H9 (cell line): ENCODE measurements around the gene UBE2J1. TPM values are rescaled to one million over a fixed set of nuclear protein-coding genes. Genes with fewer than 3 reads are reported as not detected.

Experiments used
- DNase-seq: peaks from one replicate; pipeline ENCODE4 v3.0.0-alpha.2; 2017
- H2AFZ ChIP-seq: one replicate; pipeline ENCODE4 v1.6.1; 2013; ENCODE audit warnings: mild to moderate bottlenecking, low read length, control low read depth, moderate library complexity
- H2AK5ac ChIP-seq: 2 replicates; pipeline ENCODE4 v1.6.1; 2013; ENCODE audit warnings: low read length, control low read depth, mixed read lengths; ENCODE audit not compliant: insufficient read length
- H2BK120ac ChIP-seq: one replicate; pipeline ENCODE4 v1.6.1; 2013; ENCODE audit warnings: low read depth, mild to moderate bottlenecking, low read length, control low read depth, inconsistent platforms; ENCODE audit not compliant: poor library complexity, severe bottlenecking
- H2BK12ac ChIP-seq: 2 replicates; pipeline ENCODE4 v1.6.1; 2013; ENCODE audit warnings: low read length, control low read depth, mixed read lengths, low read depth; ENCODE audit not compliant: insufficient read length
- H2BK15ac ChIP-seq: 2 replicates; pipeline ENCODE4 v1.6.1; 2013; ENCODE audit warnings: low read depth, low read length, control low read depth
- H2BK20ac ChIP-seq: one replicate; pipeline ENCODE4 v1.6.1; 2013; ENCODE audit warnings: low read depth, mild to moderate bottlenecking, low read length, control low read depth, inconsistent platforms; ENCODE audit not compliant: poor library complexity, severe bottlenecking
- H2BK5ac ChIP-seq: 2 replicates; pipeline ENCODE4 v1.6.1; 2013; ENCODE audit warnings: low read length, control low read depth, mixed read lengths; ENCODE audit not compliant: insufficient read length
- H3K14ac ChIP-seq: 2 replicates; pipeline ENCODE4 v1.6.1; 2013; ENCODE audit warnings: low read length, control low read depth; ENCODE audit not compliant: insufficient read depth
- H3K18ac ChIP-seq: 2 replicates; pipeline ENCODE4 v1.6.1; 2013; ENCODE audit warnings: low read depth, mild to moderate bottlenecking, mixed read lengths, low read length, control low read depth; ENCODE audit not compliant: insufficient read length
- H3K23ac ChIP-seq: 2 replicates; pipeline ENCODE4 v1.6.1; 2013; ENCODE audit warnings: low read length, control low read depth, mixed read lengths, low read depth; ENCODE audit not compliant: insufficient read length
- H3K23me2 ChIP-seq: 2 replicates; pipeline ENCODE4 v1.6.1; 2013; ENCODE audit warnings: low read depth, mild to moderate bottlenecking, mixed read lengths, low read length, control low read depth; ENCODE audit not compliant: insufficient read length, poor library complexity, severe bottlenecking
- H3K27ac ChIP-seq: 2 replicates; pipeline ENCODE4 v1.5.1; 2013; ENCODE audit warnings: low read length, control low read depth, mixed read lengths, low read depth; ENCODE audit not compliant: insufficient read length
- H3K27me3 ChIP-seq: 2 replicates; pipeline ENCODE4 v1.6.1; 2013; ENCODE audit warnings: low read length, control low read depth, inconsistent platforms; ENCODE audit not compliant: insufficient read depth
- H3K4ac ChIP-seq: 2 replicates; pipeline ENCODE4 v1.6.1; 2013; ENCODE audit warnings: low read depth, mild to moderate bottlenecking, control low read depth, inconsistent platforms, low read length, moderate library complexity
- H3K4me1 ChIP-seq: 2 replicates; pipeline ENCODE4 v1.6.1; 2013; ENCODE audit warnings: low read length, control low read depth, inconsistent platforms; ENCODE audit not compliant: insufficient read depth
- H3K4me2 ChIP-seq: 2 replicates; pipeline ENCODE4 v1.6.1; 2013; ENCODE audit warnings: low read length, control low read depth, mixed read lengths; ENCODE audit not compliant: insufficient read length, insufficient read depth
- H3K56ac ChIP-seq: 2 replicates; pipeline ENCODE4 v1.6.1; 2013; ENCODE audit warnings: low read depth, mild to moderate bottlenecking, mixed read lengths, low read length, control low read depth; ENCODE audit not compliant: insufficient read length
- H3K79me1 ChIP-seq: 2 replicates; pipeline ENCODE4 v1.6.1; 2013; ENCODE audit warnings: low read depth, mild to moderate bottlenecking, moderate library complexity, low read length, control low read depth, inconsistent platforms; ENCODE audit not compliant: insufficient read depth, poor library complexity, severe bottlenecking
- H3K79me2 ChIP-seq: 2 replicates; pipeline ENCODE4 v1.6.1; 2013; ENCODE audit warnings: low read length, control low read depth, inconsistent platforms; ENCODE audit not compliant: insufficient read depth
- H3K9ac ChIP-seq: 2 replicates; pipeline ENCODE4 v1.6.1; 2013; ENCODE audit warnings: low read length, control low read depth, mixed read lengths; ENCODE audit not compliant: insufficient read length; ENCODE audit errors: extremely low read depth
- H3K9me3 ChIP-seq: one replicate; pipeline ENCODE4 v1.6.1; 2013; ENCODE audit warnings: low read depth, low read length, inconsistent platforms; ENCODE audit not compliant: control insufficient read depth
- H3T11ph ChIP-seq: one replicate; pipeline ENCODE4 v1.6.1; 2013; ENCODE audit warnings: mild to moderate bottlenecking, low read length, control low read depth, inconsistent platforms
- H4K20me1 ChIP-seq: one replicate; pipeline ENCODE4 v1.6.1; 2013; ENCODE audit not compliant: control insufficient read depth, insufficient read length, insufficient read depth
- H4K5ac ChIP-seq: 2 replicates; pipeline ENCODE4 v1.6.1; 2013; ENCODE audit warnings: low read depth, mild to moderate bottlenecking, mixed read lengths, low read length, control low read depth; ENCODE audit not compliant: insufficient read length
- H4K8ac ChIP-seq: replicated peaks from 2 replicates; pipeline ENCODE4 v1.6.1; 2013; ENCODE audit warnings: low read length, control low read depth, mixed read lengths, low read depth; ENCODE audit not compliant: insufficient read length
- H4K91ac ChIP-seq: 2 replicates; pipeline ENCODE4 v1.6.1; 2013; ENCODE audit warnings: low read depth, mild to moderate bottlenecking, moderate library complexity, mixed read lengths, low read length, control low read depth; ENCODE audit not compliant: insufficient read length
- H3K27ac Mint-ChIP-seq, 3 experiments: 2 replicates in 2 of 3; 3 replicates in 1 of 3; pipeline ENCODE4 v1.8.0; 2020 to 2021; ENCODE audit warnings: mixed read lengths in 3 of 3, mild to moderate bottlenecking in 1 of 3, moderate library complexity in 1 of 3
- H3K27me3 Mint-ChIP-seq: 2 replicates; pipeline ENCODE4 v1.8.0; 2021; ENCODE audit warnings: low read depth, mild to moderate bottlenecking, moderate library complexity, mixed read lengths
- H3K36me3 Mint-ChIP-seq, 3 experiments: 2 replicates in 2 of 3; 3 replicates in 1 of 3; pipeline ENCODE4 v1.8.0; 2020 to 2021; ENCODE audit warnings: low read depth in 3 of 3, mixed read lengths in 3 of 3; ENCODE audit not compliant: insufficient read depth in 1 of 3
- H3K4me1 Mint-ChIP-seq, 2 experiments: 2 replicates each; pipeline ENCODE4 v1.8.0; 2020; ENCODE audit warnings: mixed read lengths in 2 of 2
- H3K4me3 Mint-ChIP-seq, 2 experiments: 2 replicates in 1 of 2; 3 replicates in 1 of 2; pipeline ENCODE4 v1.8.0; 2020 to 2021; ENCODE audit warnings: mild to moderate bottlenecking in 2 of 2, mixed read lengths in 2 of 2, moderate library complexity in 1 of 2
- H3K9me3 Mint-ChIP-seq, 2 experiments: 2 replicates in 1 of 2; 3 replicates in 1 of 2; pipeline ENCODE4 v1.8.0; 2020; ENCODE audit warnings: mild to moderate bottlenecking in 2 of 2, mixed read lengths in 2 of 2, moderate library complexity in 1 of 2
- CTCF ChIP-seq: fragments of 200-600 bp; sonication (generic); conservative IDR thresholded peaks from 3 replicates; pipeline ENCODE4 v1.8.0; 2021; ENCODE audit warnings: antibody characterized with exemption, mild to moderate bottlenecking
- WGBS: extraction: QIAGEN DNeasy Blood & Tissue Kit; methylation state at CpG from one replicate; pipeline ENCODE4 v1.1.7; 2013; ENCODE audit warnings: missing lambda C conversion rate, low lambda C conversion rate, mixed read lengths; ENCODE audit not compliant: insufficient read length; ENCODE audit errors: extremely low coverage; 5-methylcytosine and 5-hydroxymethylcytosine counted together
- total RNA-seq: library from RNA; stranded (reverse); gene quantifications from 2 replicates; pipeline ENCODE4 v1.2.1, GENCODE V29; 2021

UBE2J1 gene
- total RNA-seq, 1 experiment from 2014 or later: 13.1 TPM

GRCh38 chr6:89355511-89356194, 3.1 kb upstream of the UBE2J1 start:
- H3K14ac ChIP-seq: no peak overlapping the region
- H3K27ac ChIP-seq: no peak overlapping the region
- no peak overlapping the region for H2BK20ac ChIP-seq
- H3K23ac ChIP-seq: no peak overlapping the region
- no peak overlapping the region for H2BK15ac ChIP-seq
- Mint-ChIP-seq H3K9me3 (no peaks in the 10 kb centered on the region; a peak in 1 of 5 replicates), H3K27ac (no peak overlapping the region), H3K4me1 (peaks cover 27 to 31% of the 10 kb centered on the region in 2 experiments), H3K36me3 (0 out of 7 replicates have a peak, but pooled peaks cover 0 to 2% (median 0%) of the 10 kb centered on the region in 3 experiments), H3K4me3 (no peak overlapping the region), H3K27me3 (peaks cover 13% of the 10 kb centered on the region)
- H3K23me2 ChIP-seq: peaks cover 8% of the 10 kb centered on the region
- H2BK12ac ChIP-seq: no peak overlapping the region
- no peak overlapping the region for H3T11ph ChIP-seq
- DNase-seq: no peak
- H4K20me1 ChIP-seq: no peaks in the 10 kb centered on the region
- H3K4ac ChIP-seq: no peak overlapping the region
- H3K18ac ChIP-seq: no peak overlapping the region
- no peak overlapping the region for H2AFZ ChIP-seq
- H4K91ac ChIP-seq: no peak overlapping the region
- no peaks in the 10 kb centered on the region for H3K79me2 ChIP-seq
- no CpG with 5 or more reads among the region's 2 CpGs for WGBS
- H4K8ac ChIP-seq: no peak overlapping the region
- H3K9ac ChIP-seq: no peak overlapping the region
- no peaks in the 10 kb centered on the region for H3K79me1 ChIP-seq
- no peaks in the 10 kb centered on the region for H3K4me1 ChIP-seq
- H3K27me3 ChIP-seq: no peaks in the 10 kb centered on the region
- H3K9me3 ChIP-seq: no peaks in the 10 kb centered on the region
- no peak overlapping the region for H2AK5ac ChIP-seq
- no peak overlapping the region for H4K5ac ChIP-seq
- H2BK120ac ChIP-seq: no peak overlapping the region
- H2BK5ac ChIP-seq: no peak overlapping the region
- H3K56ac ChIP-seq: no peak overlapping the region
- no peak overlapping the region for H3K4me2 ChIP-seq
- TF ChIP-seq CTCF: no peak
